GM12875 (cell line): ENCODE data around the gene SPP1.
A peak's percentile ranks its signal among the peaks of the same experiment; 100 is the strongest.

Experiments
- H3K4me3 ChIP-seq: one replicate; pipeline ENCODE4 v1.5.1; 2011; ENCODE audit warnings: low read depth, low read length, control low read depth
- CTCF ChIP-seq: IDR thresholded peaks from 2 replicates; pipeline ENCODE4 v1.5.1; 2011; ENCODE audit warnings: low read depth, mild to moderate bottlenecking, control low read depth, inconsistent platforms, low read length, moderate library complexity, borderline replicate concordance; ENCODE audit not compliant: insufficient read depth

Gene SPP1

GRCh38 chr4:88005946-88006345 is 30.4 kb downstream of the SPP1 start:
- H3K4me3 ChIP-seq: no peak overlapping the region
- no peak for TF ChIP-seq CTCF

DNA sequence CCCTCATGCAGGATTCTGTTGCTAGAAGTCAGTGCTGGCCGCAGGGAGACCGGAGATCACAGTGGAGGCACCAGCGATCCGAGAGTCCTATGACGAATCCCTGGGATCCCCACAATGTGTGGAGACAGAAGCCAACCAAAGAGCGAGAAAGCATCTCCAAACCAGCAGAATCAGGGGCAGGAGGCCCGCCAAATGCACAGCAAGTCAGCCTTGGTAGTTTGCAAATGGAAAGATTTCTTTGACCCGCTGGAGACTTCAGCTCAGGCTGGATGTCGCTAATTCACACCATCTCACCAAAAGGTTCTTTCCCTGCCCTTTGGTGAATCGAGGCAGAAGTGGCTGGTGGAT is 31.4 kb downstream of the SPP1 start:
- peak overlapping the region; percentile 93 for H3K4me3 ChIP-seq
- no peak for TF ChIP-seq CTCF

GRCh38 chr4:88007304-88008121 is 32.0 kb downstream of the SPP1 start, which contains the start of gene PKD2:
Gene PKD2 (plus strand): TSS chr4:88007635. CDS start chr4:88007734, 99 bp downstream.
- TF ChIP-seq CTCF: no peak
- peak within 1 kb of the TSS; percentile 93 for H3K4me3 ChIP-seq

DNA sequence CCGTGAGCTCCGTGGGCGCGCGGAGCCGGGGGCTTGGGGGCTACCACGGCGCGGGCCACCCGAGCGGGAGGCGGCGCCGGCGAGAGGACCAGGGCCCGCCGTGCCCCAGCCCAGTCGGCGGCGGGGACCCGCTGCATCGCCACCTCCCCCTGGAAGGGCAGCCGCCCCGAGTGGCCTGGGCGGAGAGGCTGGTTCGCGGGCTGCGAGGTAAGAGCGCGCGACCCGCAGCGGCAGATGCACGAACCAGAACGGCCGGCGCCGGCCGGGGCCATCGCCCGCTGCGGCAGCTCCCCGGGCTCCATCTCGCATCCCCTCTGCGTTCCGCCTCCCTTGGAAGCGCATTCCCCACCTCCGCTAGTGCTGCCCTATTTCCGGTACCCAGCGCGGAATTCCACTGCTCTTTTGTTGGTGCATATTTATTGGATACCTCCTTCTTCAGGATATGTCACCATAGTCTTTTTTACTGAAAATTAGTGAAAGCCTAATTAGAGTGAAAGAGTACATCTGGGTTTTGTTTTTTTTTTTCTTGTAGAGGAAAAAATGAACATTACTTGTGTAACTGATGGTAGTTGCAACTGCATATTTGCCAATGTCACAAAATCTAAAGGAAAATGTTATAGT is 32.7 kb downstream of the SPP1 start:
- peak overlapping the region; percentile 93 for H3K4me3 ChIP-seq
- TF ChIP-seq CTCF: no peak

GRCh38 chr4:88008743-88009171 is 33.2 kb downstream of the SPP1 start:
- peak overlapping the region; percentile 93 for H3K4me3 ChIP-seq
- TF ChIP-seq CTCF: no peak

GRCh38 chr4:88009871-88010270 is 34.4 kb downstream of the SPP1 start:
- H3K4me3 ChIP-seq: no peak overlapping the region
- TF ChIP-seq CTCF: no peak

GRCh38 chr4:88010966-88011365 is 35.5 kb downstream of the SPP1 start:
- no peak for TF ChIP-seq CTCF
- H3K4me3 ChIP-seq: no peak overlapping the region
